Prostate gland (tissue), 2 donors: ENCODE data around the gene PHF3.

Source experiments
- CTCF ChIP-seq, 4 experiments: fragments of 200-600 bp in 2 of 4; fragments of 450-650 bp in 2 of 4; sonication (generic) in 2 of 4; IDR thresholded peaks; 1 replicate in 3 of 4; 2 replicates in 1 of 4; pipeline ENCODE4 v1.5.1; 2016 to 2019; ENCODE audit warnings: antibody characterized with exemption in 4 of 4, mild to moderate bottlenecking in 2 of 4, moderate library complexity in 2 of 4
- POLR2A ChIP-seq: fragments of 450-650 bp; IDR thresholded peaks from one replicate; pipeline ENCODE4 v1.6.1; 2016; ENCODE audit warnings: antibody characterized with exemption, mild to moderate bottlenecking
- POLR2AphosphoS5 ChIP-seq: sonication (generic); formaldehyde crosslinking; IDR thresholded peaks from one replicate; pipeline ENCODE4 v1.6.1; 2017; ENCODE audit warnings: antibody characterized with exemption

DNA sequence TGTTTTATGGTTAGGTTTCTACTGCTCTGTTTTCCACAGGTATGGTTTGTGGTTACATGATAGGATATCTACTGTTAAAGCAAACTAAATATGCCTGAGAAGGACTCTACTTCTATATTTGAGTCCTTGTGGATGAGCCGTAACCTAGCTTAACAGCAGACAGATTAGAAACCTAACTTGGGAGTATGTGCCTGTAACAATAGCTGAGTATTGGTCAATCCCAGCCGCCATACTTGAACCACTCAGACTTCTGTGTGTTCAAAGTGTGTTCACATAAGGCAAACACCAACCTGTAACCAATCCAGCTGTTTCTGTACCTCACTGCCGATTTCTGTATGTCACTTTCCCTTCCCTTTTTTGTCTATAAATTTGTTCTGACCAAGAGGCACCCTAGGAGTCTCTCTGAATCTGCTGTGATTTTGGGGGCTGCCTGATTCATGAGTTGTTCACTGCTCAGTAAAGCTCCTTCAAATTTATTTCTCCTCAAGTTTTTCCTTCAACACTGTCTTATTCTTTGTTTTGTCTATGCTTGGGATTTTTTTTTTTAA lies 37.1 kb downstream of the PHF3 start:
- TF ChIP-seq CTCF (IDR thresholded peaks at IDR 0.05) (no peak), POLR2A (no peak), POLR2AphosphoS5 (no peak)
